Esophagus muscularis mucosa (tissue), 4 donors: ENCODE data around the gene SLC35F3.

Experiments
- CTCF ChIP-seq, 3 experiments: fragments of 200-600 bp in 2 of 3; fragments of 450-650 bp in 1 of 3; sonication (generic) in 2 of 3; IDR thresholded peaks; one replicate each; pipeline ENCODE4 v1.5.1; 2017 to 2019; ENCODE audit warnings: antibody characterized with exemption in 3 of 3, mild to moderate bottlenecking in 2 of 3, moderate library complexity in 1 of 3
- EP300 ChIP-seq: sonication (generic); formaldehyde crosslinking; IDR thresholded peaks from one replicate; pipeline ENCODE4 v1.6.1; 2017; ENCODE audit warnings: antibody characterized with exemption
- POLR2A ChIP-seq: fragments of 450-650 bp; IDR thresholded peaks from one replicate; pipeline ENCODE4 v1.6.1; 2017; ENCODE audit warnings: antibody characterized with exemption, moderate library complexity, mild to moderate bottlenecking, low read depth
- POLR2AphosphoS5 ChIP-seq, 2 donors: sonication (generic); formaldehyde crosslinking; IDR thresholded peaks; one replicate each; pipeline ENCODE4 v1.6.1; 2017; ENCODE audit warnings: antibody characterized with exemption in 2 of 2

GRCh38 chr1:234173968-234174367, 269.5 kb downstream of the SLC35F3 start:
- TF ChIP-seq CTCF (IDR thresholded peaks at IDR 0.05): no peak
- no peak for TF ChIP-seq POLR2A
- no peak for TF ChIP-seq EP300
- no peak for TF ChIP-seq POLR2AphosphoS5 (IDR thresholded peaks at IDR 0.05)
